Erythroblast (primary cell): ENCODE measurements around the gene ZNF862.
"Not testable (repeated sequence)": the region's sequence is repeated elsewhere in the genome, so short reads cannot be mapped to it uniquely, and the experiment has no call there.

Source experiments
- DNase-seq, 2 experiments: peaks; one replicate each; lab custom pipeline; 2025; lab: John Stamatoyannopoulos, UW
- GATA1 ChIP-seq: IDR thresholded peaks from 2 replicates; pipeline ENCODE4 v1.6.1; 2011; ENCODE audit warnings: low read depth, mild to moderate bottlenecking, control low read depth, low read length, moderate library complexity
- POLR2A ChIP-seq: IDR thresholded peaks from 2 replicates; pipeline ENCODE4 v1.6.1; 2011; ENCODE audit warnings: mild to moderate bottlenecking, low read length

Gene ZNF862

GRCh38 chr7:149884016-149884415, 45.8 kb downstream of the ZNF862 start:
- no peak for TF ChIP-seq POLR2A
- no peak for TF ChIP-seq GATA1
- no peak for DNase-seq

DNA sequence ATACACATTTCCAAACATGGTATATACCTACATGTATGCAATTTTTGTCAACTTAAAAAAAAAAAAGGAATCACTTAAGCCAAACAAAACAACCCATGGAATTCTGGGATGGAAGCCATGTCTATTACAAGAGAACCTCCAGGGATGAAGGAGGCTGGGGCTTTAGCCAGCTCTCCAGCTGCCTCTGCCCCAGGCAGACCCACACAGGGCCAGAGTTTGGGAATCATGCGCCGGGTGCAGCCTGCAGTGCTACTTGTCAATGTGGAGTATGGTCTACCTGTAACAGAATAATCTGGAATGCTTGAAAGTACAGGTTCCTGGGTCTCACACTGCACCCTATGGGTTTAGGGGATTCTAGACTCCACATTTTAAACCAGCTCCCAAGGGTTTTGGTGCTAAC, 46.4 kb downstream of the ZNF862 start:
- no peak for TF ChIP-seq GATA1
- no peak for DNase-seq

DNA sequence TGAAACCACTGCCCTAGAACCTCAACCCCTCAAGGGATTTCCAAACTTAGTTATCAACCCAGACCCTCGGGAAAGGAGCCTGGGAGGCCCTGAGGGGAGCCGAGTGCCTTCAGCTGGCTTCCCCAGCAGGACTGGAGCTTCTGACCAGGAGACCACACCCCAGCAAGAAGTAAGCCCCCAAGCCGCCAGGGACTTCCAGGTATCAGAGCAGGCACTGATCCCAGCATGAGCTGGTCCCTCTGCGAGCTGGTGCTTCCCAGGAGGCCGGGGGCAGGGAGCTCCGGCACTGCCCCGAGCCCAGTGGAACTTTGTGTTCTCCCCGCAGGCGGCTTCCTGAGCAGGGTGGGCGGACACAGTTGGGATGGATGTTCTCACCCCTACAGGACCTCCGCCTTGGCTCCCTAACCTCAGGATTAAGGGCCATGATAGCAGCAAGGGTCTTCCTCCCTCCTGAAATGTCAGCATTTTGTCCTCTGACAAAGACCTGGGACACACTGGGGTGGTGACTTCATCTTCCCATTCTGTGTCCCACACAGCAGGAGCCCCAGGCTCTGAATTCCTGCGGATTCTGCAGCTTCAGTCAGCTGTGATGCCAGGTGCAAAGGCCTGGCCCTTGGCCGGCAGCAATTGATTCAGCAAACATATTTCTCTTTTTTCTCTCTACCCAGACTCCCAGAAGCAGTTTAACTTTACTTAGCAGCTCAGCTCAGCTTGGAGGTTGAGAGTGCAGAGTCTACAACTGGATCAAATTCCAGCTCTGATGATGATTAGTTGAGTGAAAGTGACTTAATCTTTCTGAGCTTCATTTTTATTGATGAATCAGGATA, 47.2 kb downstream of the ZNF862 start:
- TF ChIP-seq POLR2A (no peak), GATA1 (no peak)

DNA sequence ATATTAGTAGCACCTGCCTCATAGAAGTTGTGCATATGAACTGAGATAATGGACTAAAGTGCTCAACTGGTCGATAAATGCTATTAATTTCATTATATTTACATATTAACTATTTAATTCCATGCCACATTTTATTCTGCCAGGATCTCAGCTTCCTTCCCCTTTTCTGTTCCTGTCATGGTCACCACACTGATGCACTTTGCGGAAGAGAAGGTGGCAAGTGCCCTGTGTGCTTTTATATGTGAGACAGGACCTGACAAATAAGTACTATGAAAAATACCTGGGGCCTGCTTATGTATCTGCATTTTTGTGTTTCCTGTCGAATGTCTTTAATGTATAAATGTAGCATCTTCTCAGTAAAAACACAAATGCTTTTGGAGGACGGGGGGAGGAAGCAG, 47.8 kb downstream of the ZNF862 start:
- no peak for DNase-seq
- TF ChIP-seq GATA1, result no peak
- no peak for TF ChIP-seq POLR2A

More for the DNA sequence above, 47.2 kb downstream of the ZNF862 start:
- no peak for DNase-seq

DNA sequence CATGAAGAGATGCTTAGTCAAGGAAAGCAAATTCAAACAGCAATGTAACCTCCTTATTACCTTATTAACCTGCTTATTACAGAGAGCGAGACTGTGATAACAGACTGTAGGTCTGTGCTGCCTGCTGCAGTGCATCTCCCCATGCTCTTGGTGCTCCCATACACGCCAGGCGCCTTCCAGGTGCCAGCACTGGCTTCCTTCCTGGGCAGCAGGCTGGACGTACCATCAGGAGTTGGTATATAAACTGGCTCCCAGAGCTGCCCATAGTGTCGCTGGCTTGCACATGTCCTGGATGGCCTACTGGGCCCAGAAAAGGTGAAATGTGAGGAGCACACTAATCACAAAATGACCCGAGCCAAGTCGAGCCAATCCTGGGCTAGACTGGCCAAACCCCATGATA, 49.1 kb downstream of the ZNF862 start:
- no peak for DNase-seq
- TF ChIP-seq POLR2A (no peak), GATA1 (no peak)

DNA sequence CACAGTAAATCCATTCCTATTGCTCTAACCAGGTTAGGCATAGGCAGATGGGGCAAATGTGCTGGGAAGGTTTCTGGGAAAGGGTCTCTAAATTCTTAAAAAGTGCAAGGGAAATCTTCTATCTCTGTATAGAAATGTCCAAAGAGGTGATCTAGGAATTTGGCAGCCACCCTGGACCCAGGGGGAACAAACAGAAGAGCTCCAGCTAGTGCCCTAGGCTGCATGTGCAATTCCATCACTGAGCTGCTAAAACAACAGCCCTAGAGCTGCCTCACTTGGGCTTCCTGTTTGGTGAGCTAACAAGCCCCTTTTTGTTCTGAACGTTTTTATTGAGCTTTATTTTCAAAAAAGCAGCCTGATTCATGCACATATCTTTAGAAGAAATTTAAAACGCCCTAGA, 52.5 kb downstream of the ZNF862 start:
- DNase-seq, result not testable (repeated sequence)

DNA sequence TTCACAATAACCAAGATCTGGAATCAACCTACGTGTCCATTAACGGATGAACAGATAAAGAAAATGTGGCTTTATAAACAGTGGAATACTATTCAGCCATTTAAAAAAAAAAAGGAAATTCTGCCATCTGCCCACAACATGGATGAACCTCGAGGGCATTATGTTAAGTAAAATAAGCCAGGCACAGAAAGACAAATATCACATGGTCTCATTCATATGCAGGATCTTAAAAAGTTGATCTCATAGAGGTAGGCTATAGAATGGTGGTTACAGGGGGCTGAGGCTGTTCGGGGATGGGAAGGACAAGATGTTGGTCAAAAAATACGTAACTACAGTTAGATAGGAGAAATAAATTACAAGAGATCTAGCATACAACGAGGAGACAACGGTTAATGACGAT, 56.8 kb downstream of the ZNF862 start:
- not testable (repeated sequence) for DNase-seq

- DNase-seq, result not testable (repeated sequence)
These were observed 69.7 kb downstream of the ZNF862 start for GRCh38 chr7:149907776-149908376.

DNA sequence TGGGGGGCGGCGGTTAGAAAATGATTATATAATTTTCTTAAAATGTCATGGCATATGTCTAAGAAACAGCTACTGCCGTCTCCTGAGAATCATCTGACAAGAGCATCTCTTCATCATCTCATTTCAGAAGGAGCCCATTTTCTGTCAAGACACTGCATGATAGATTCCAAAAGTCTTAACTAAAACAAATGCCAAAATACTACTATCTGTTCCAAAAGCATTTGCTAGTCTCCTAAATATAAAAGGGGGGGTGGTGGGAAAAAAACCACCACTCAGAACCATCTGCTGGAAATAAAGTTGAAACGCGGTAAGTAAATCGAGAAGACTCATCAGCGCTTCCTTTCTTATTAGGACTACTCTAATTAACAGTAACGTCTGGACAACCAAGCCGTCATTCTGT, 72.0 kb downstream of the ZNF862 start:
- not testable (repeated sequence) for DNase-seq

DNA sequence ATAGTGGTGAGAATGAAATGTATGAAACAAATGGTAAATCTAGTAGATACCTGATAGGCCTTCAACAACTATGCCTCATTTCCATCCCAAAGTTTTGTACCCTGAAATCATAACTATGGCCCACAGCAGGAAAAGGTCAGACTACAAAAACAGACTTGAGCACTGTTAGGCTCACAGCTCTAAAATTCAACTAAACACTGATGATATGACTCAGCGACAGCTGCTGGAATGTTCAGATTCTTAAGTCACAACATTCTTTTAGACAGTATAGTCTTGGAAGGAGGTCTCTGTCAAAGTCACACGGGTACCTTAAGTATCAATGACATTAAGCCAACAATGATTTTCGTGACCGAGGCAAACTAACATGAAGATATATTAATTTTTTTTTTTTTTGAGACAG, 74.0 kb downstream of the ZNF862 start:
- DNase-seq, result not testable (repeated sequence)
